GM23338 (cell line): ENCODE results near the gene PERP. TPM values are rescaled to one million over a fixed set of nuclear protein-coding genes. Genes with fewer than 3 reads are reported as not detected.

ENCODE experiments used
- ATAC-seq: fragments of 200-7000 bp; cut with Tn5 transposase; 3 replicates; pipeline ENCODE4 v1.9.1; 2020
- DNase-seq: peaks from one replicate; pipeline ENCODE4 v3.0.0-alpha.2; 2015; ENCODE audit warnings: low spot score
- H2AFZ ChIP-seq: fragments of 200-600 bp; sonication (generic); 2 replicates; pipeline ENCODE4 v1.8.0; 2016; ENCODE audit warnings: antibody characterized with exemption, mild to moderate bottlenecking, moderate library complexity
- H3F3A ChIP-seq: fragments of 200-600 bp; sonication (generic); replicated peaks from 2 replicates; pipeline ENCODE4 v1.8.0; 2017; ENCODE audit warnings: antibody characterized with exemption, mixed run types, low read depth
- H3K27ac ChIP-seq: fragments of 200-600 bp; sonication (generic); 2 replicates; pipeline ENCODE4 v1.6.1; 2016; ENCODE audit warnings: low read depth
- H3K27me3 ChIP-seq: fragments of 200-600 bp; sonication (generic); 2 replicates; pipeline ENCODE4 v1.8.0; 2016; ENCODE audit warnings: mild to moderate bottlenecking, mixed run types, moderate library complexity; ENCODE audit not compliant: insufficient read depth
- H3K36me3 ChIP-seq: fragments of 200-600 bp; sonication (generic); 2 replicates; pipeline ENCODE4 v1.8.0; 2016; ENCODE audit warnings: mild to moderate bottlenecking; ENCODE audit not compliant: insufficient read depth
- H3K4me1 ChIP-seq: fragments of 200-600 bp; sonication (generic); 2 replicates; pipeline ENCODE4 v1.8.0; 2016; ENCODE audit warnings: mild to moderate bottlenecking, moderate library complexity; ENCODE audit not compliant: insufficient read depth
- H3K4me2 ChIP-seq: fragments of 200-600 bp; sonication (generic); 2 replicates; pipeline ENCODE4 v1.7.1; 2017; ENCODE audit warnings: mixed run types
- H3K4me3 ChIP-seq: fragments of 200-600 bp; sonication (generic); 2 replicates; pipeline ENCODE4 v1.6.1; 2016; ENCODE audit warnings: mixed run types
- H3K79me2 ChIP-seq: fragments of 200-600 bp; sonication (generic); replicated peaks from 2 replicates; pipeline ENCODE4 v1.8.0; 2017; ENCODE audit warnings: mild to moderate bottlenecking; ENCODE audit not compliant: insufficient read depth
- H3K9me2 ChIP-seq: fragments of 200-600 bp; sonication (generic); 2 replicates; pipeline ENCODE4 v1.8.0; 2017; ENCODE audit not compliant: insufficient read depth
- H4K20me1 ChIP-seq: fragments of 200-600 bp; sonication (generic); replicated peaks from 2 replicates; pipeline ENCODE4 v1.8.0; 2017; ENCODE audit warnings: mild to moderate bottlenecking; ENCODE audit not compliant: insufficient read depth
- H3K27ac Mint-ChIP-seq: 2 replicates; pipeline ENCODE4 v1.8.0; 2020; ENCODE audit warnings: inconsistent platforms, mild to moderate bottlenecking, moderate library complexity, mixed read lengths
- H3K27me3 Mint-ChIP-seq: 3 replicates; pipeline ENCODE4 v1.8.0; 2022; ENCODE audit warnings: low read depth, mild to moderate bottlenecking, moderate library complexity, mixed read lengths, inconsistent platforms; ENCODE audit not compliant: insufficient read depth, poor library complexity
- H3K36me3 Mint-ChIP-seq: 3 replicates; pipeline ENCODE4 v1.8.0; 2021; ENCODE audit warnings: low read depth, mild to moderate bottlenecking, inconsistent platforms, moderate library complexity, mixed read lengths
- H3K4me1 Mint-ChIP-seq: 3 replicates; pipeline ENCODE4 v1.8.0; 2020; ENCODE audit warnings: mild to moderate bottlenecking, inconsistent platforms, mixed read lengths
- H3K4me3 Mint-ChIP-seq: 3 replicates; pipeline ENCODE4 v1.8.0; 2021; ENCODE audit warnings: moderate library complexity, mild to moderate bottlenecking, inconsistent platforms, mixed read lengths
- H3K9me3 Mint-ChIP-seq: 3 replicates; pipeline ENCODE4 v1.8.0; 2020; ENCODE audit warnings: moderate library complexity, mild to moderate bottlenecking, inconsistent platforms, mixed read lengths
- EZH2 ChIP-seq: fragments of 200-600 bp; sonication (generic); IDR thresholded peaks from one replicate; pipeline ENCODE4 v1.8.0; 2017; ENCODE audit warnings: antibody characterized with exemption, mild to moderate bottlenecking, low read depth; ENCODE audit not compliant: unreplicated experiment
- JUNB ChIP-seq: IDR thresholded peaks from one replicate; pipeline ENCODE4 v1.6.1; 2016; ENCODE audit warnings: antibody characterized with exemption; ENCODE audit not compliant: unreplicated experiment
- NANOG ChIP-seq: IDR thresholded peaks from 2 replicates; pipeline ENCODE4 v1.6.1; 2016; ENCODE audit warnings: antibody characterized with exemption, borderline replicate concordance
- POLR2AphosphoS5 ChIP-seq: IDR thresholded peaks from 2 replicates; pipeline ENCODE4 v1.6.1; 2016; ENCODE audit warnings: antibody characterized with exemption, low read depth
- STAT1 ChIP-seq: IDR thresholded peaks from one replicate; pipeline ENCODE4 v1.6.1; 2016; ENCODE audit warnings: antibody characterized with exemption; ENCODE audit not compliant: unreplicated experiment
- ZNF114 ChIP-seq: fragments of 250-450 bp; sonication (Bioruptor Pico); IDR thresholded peaks from 2 replicates; pipeline ENCODE4 v1.5.0; 2020; ENCODE audit warnings: mild to moderate bottlenecking, moderate library complexity
- polyA plus RNA-seq: library from polyadenylated mRNA; unstranded; fragments of >200 nt; fragmentation: Nextera tagmentation; extraction: Ambion mirVana; gene quantifications from 2 replicates; pipeline ENCODE4 v1.2.1, GENCODE V29; 2016
- total RNA-seq: library from RNA; depleted of rRNA; stranded (reverse); fragments of >200 nt; shearing (Covaris generic); gene quantifications from 2 replicates; pipeline ENCODE4 v1.2.3, GENCODE V29; 2014
- TF ChIP-seq, protein P1 (sequence below): fragments of 250-450 bp; sonication (Bioruptor Pico); IDR thresholded peaks from 2 replicates; pipeline ENCODE4 v1.5.0; 2020; ENCODE audit warnings: mild to moderate bottlenecking, moderate library complexity
- TF ChIP-seq, protein P2 (sequence below), 2 experiments: fragments of 200-600 bp in 1 of 2; sonication (generic) in 1 of 2; conservative IDR thresholded peaks; 2 replicates each; pipeline versions ENCODE4 v1.5.1 to v1.6.1; 2016 to 2017; ENCODE audit warnings: antibody characterized with exemption in 2 of 2, low read depth in 2 of 2, mild to moderate bottlenecking in 2 of 2, moderate library complexity in 1 of 2
- TF ChIP-seq, protein P3 (sequence below): IDR thresholded peaks from 2 replicates; pipeline ENCODE4 v1.6.1; 2016; ENCODE audit warnings: antibody characterized with exemption
- TF ChIP-seq, protein P4 (sequence below): IDR thresholded peaks from one replicate; pipeline ENCODE4 v1.6.1; 2018; ENCODE audit warnings: antibody characterized with exemption; ENCODE audit not compliant: unreplicated experiment

PERP gene
- total and polyA plus RNA-seq, 2 experiments from 2014 or later, result 23.7 to 28.4 TPM

DNA sequence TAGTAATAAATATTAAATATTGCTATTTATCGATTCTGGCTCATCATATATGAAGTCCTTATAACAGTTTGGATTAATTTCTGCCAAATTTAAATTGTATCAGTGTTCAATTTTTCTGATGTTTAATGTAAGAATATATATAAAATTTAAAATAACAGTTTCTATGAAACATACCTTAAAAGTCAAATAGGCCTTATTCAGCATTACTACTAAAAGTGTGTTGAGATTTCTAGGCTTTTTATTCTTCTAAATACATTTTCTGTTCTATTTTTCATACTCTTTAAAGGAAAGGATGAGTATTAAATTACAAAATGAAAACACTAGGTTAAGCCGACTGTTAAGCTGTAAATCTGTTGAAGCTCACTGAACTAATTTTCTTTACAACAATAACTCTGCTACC, 13.6 kb downstream of the PERP start (continued):
- TF ChIP-seq, protein P1, sequence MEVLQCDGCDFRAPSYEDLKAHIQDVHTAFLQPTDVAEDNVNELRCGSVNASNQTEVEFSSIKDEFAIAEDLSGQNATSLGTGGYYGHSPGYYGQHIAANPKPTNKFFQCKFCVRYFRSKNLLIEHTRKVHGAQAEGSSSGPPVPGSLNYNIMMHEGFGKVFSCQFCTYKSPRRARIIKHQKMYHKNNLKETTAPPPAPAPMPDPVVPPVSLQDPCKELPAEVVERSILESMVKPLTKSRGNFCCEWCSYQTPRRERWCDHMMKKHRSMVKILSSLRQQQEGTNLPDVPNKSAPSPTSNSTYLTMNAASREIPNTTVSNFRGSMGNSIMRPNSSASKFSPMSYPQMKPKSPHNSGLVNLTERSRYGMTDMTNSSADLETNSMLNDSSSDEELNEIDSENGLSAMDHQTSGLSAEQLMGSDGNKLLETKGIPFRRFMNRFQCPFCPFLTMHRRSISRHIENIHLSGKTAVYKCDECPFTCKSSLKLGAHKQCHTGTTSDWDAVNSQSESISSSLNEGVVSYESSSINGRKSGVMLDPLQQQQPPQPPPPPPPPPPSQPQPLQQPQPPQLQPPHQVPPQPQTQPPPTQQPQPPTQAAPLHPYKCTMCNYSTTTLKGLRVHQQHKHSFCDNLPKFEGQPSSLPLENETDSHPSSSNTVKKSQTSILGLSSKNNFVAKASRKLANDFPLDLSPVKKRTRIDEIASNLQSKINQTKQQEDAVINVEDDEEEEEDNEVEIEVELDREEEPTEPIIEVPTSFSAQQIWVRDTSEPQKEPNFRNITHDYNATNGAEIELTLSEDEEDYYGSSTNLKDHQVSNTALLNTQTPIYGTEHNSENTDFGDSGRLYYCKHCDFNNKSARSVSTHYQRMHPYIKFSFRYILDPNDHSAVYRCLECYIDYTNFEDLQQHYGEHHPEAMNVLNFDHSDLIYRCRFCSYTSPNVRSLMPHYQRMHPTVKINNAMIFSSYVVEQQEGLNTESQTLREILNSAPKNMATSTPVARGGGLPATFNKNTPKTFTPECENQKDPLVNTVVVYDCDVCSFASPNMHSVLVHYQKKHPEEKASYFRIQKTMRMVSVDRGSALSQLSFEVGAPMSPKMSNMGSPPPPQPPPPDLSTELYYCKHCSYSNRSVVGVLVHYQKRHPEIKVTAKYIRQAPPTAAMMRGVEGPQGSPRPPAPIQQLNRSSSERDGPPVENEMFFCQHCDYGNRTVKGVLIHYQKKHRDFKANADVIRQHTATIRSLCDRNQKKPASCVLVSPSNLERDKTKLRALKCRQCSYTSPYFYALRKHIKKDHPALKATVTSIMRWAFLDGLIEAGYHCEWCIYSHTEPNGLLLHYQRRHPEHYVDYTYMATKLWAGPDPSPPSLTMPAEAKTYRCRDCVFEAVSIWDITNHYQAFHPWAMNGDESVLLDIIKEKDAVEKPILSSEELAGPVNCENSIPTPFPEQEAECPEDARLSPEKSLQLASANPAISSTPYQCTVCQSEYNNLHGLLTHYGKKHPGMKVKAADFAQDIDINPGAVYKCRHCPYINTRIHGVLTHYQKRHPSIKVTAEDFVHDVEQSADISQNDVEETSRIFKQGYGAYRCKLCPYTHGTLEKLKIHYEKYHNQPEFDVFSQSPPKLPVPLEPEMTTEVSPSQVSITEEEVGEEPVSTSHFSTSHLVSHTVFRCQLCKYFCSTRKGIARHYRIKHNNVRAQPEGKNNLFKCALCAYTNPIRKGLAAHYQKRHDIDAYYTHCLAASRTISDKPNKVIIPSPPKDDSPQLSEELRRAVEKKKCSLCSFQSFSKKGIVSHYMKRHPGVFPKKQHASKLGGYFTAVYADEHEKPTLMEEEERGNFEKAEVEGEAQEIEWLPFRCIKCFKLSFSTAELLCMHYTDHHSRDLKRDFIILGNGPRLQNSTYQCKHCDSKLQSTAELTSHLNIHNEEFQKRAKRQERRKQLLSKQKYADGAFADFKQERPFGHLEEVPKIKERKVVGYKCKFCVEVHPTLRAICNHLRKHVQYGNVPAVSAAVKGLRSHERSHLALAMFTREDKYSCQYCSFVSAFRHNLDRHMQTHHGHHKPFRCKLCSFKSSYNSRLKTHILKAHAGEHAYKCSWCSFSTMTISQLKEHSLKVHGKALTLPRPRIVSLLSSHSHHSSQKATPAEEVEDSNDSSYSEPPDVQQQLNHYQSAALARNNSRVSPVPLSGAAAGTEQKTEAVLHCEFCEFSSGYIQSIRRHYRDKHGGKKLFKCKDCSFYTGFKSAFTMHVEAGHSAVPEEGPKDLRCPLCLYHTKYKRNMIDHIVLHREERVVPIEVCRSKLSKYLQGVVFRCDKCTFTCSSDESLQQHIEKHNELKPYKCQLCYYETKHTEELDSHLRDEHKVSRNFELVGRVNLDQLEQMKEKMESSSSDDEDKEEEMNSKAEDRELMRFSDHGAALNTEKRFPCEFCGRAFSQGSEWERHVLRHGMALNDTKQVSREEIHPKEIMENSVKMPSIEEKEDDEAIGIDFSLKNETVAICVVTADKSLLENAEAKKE (CRISPR knock-in tag), result no peak

DNA sequence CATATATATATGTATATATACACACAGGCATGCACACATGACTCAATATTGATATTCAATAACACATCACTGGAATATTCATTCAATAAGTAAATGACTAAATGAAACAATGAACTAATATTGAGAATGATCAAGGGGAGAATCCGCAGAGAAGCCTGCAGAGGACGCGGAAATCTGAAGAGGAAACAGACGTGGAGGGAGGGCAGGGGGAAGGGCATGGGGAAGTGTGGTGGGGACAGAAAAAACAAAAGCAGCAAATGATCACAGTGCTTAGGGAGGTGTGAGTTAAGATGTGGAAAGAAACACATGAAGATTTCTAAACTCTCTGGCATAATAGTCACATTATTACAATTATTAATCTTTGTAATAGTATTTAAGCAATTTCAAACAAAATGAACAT, 14.5 kb downstream of the PERP start:
- peaks cover 7% of the 10 kb centered on the region; the same call in 1 of the 2 replicates for H3K36me3 ChIP-seq
- no peak overlapping the region for H3K4me2 ChIP-seq
- H3K27me3 Mint-ChIP-seq, result no peaks in the 10 kb centered on the region
- no peak for DNase-seq
- peaks cover 12% of the 10 kb centered on the region for H3K4me1 Mint-ChIP-seq
- H3K27ac ChIP-seq, result no peak overlapping the region
- H3K9me3 Mint-ChIP-seq, result no peaks in the 10 kb centered on the region
- H3K27me3 ChIP-seq, result no peaks in the 10 kb centered on the region
- H3K36me3 Mint-ChIP-seq, result peaks cover 24% of the 10 kb centered on the region
- no peak overlapping the region for H2AFZ ChIP-seq
- no peak overlapping the region for H3K4me3 ChIP-seq
- H3K4me1 ChIP-seq, result no peaks in the 10 kb centered on the region; the same call in 1 of the 2 replicates
- no peak overlapping the region for H3K4me3 Mint-ChIP-seq
- no peaks in the 10 kb centered on the region for H3F3A ChIP-seq
- no peak overlapping the region for H3K27ac Mint-ChIP-seq
- 0 out of 2 replicates have a peak, but pooled peaks cover 2% of the 10 kb centered on the region for H4K20me1 ChIP-seq
- no peaks in the 10 kb centered on the region for H3K9me2 ChIP-seq
- no peaks in the 10 kb centered on the region for H3K79me2 ChIP-seq
- no peak for ATAC-seq
- TF ChIP-seq EZH2 (no peak), NANOG (no peak), STAT1 (no peak), ZNF114 (CRISPR knock-in tag) (no peak), POLR2AphosphoS5 (no peak), JUNB (no peak)
- TF ChIP-seq, protein P2, sequence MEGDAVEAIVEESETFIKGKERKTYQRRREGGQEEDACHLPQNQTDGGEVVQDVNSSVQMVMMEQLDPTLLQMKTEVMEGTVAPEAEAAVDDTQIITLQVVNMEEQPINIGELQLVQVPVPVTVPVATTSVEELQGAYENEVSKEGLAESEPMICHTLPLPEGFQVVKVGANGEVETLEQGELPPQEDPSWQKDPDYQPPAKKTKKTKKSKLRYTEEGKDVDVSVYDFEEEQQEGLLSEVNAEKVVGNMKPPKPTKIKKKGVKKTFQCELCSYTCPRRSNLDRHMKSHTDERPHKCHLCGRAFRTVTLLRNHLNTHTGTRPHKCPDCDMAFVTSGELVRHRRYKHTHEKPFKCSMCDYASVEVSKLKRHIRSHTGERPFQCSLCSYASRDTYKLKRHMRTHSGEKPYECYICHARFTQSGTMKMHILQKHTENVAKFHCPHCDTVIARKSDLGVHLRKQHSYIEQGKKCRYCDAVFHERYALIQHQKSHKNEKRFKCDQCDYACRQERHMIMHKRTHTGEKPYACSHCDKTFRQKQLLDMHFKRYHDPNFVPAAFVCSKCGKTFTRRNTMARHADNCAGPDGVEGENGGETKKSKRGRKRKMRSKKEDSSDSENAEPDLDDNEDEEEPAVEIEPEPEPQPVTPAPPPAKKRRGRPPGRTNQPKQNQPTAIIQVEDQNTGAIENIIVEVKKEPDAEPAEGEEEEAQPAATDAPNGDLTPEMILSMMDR (conservative IDR thresholded peaks at IDR 0.05; ENCODE audit: low read depth in 2 of 2), result no peak
- TF ChIP-seq, protein P3, sequence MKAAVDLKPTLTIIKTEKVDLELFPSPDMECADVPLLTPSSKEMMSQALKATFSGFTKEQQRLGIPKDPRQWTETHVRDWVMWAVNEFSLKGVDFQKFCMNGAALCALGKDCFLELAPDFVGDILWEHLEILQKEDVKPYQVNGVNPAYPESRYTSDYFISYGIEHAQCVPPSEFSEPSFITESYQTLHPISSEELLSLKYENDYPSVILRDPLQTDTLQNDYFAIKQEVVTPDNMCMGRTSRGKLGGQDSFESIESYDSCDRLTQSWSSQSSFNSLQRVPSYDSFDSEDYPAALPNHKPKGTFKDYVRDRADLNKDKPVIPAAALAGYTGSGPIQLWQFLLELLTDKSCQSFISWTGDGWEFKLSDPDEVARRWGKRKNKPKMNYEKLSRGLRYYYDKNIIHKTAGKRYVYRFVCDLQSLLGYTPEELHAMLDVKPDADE, result no peak
- TF ChIP-seq, protein P4, sequence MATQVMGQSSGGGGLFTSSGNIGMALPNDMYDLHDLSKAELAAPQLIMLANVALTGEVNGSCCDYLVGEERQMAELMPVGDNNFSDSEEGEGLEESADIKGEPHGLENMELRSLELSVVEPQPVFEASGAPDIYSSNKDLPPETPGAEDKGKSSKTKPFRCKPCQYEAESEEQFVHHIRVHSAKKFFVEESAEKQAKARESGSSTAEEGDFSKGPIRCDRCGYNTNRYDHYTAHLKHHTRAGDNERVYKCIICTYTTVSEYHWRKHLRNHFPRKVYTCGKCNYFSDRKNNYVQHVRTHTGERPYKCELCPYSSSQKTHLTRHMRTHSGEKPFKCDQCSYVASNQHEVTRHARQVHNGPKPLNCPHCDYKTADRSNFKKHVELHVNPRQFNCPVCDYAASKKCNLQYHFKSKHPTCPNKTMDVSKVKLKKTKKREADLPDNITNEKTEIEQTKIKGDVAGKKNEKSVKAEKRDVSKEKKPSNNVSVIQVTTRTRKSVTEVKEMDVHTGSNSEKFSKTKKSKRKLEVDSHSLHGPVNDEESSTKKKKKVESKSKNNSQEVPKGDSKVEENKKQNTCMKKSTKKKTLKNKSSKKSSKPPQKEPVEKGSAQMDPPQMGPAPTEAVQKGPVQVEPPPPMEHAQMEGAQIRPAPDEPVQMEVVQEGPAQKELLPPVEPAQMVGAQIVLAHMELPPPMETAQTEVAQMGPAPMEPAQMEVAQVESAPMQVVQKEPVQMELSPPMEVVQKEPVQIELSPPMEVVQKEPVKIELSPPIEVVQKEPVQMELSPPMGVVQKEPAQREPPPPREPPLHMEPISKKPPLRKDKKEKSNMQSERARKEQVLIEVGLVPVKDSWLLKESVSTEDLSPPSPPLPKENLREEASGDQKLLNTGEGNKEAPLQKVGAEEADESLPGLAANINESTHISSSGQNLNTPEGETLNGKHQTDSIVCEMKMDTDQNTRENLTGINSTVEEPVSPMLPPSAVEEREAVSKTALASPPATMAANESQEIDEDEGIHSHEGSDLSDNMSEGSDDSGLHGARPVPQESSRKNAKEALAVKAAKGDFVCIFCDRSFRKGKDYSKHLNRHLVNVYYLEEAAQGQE, result no peak
